NCI-H2196 (cell line): ENCODE measurements around the gene LSM2.

Source experiments
- DNase-seq: peaks from one replicate; lab custom pipeline; 2025; ENCODE audit not compliant: unreplicated experiment; lab: John Stamatoyannopoulos, UW

Gene LSM2

DNA sequence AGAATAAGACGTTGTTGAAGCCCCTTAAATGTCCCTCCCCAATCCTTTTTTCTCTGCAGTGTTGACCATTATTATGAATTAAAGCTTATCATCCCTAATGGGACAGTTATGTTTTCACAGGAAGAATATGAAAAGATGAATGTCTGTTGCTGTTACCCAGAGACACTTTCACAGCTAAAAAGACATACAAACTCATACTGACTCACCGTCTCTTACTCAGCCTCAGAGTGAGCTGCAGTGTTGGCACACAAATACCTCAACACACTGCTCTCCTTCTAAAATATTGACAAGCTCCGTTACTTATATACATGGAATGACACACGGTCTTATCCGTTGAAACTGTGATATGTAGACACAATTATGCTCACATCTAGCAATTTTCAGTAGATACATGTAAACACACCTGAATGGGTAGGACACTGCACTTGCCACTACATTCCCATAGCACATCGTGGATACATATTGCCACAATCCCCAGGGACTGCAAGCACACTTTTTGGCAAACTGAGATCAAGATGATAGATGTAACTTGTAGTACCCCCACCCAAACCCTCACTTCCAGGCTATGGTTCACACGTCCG lies 53.9 kb downstream of the LSM2 start:
- DNase-seq, result no peak

DNA sequence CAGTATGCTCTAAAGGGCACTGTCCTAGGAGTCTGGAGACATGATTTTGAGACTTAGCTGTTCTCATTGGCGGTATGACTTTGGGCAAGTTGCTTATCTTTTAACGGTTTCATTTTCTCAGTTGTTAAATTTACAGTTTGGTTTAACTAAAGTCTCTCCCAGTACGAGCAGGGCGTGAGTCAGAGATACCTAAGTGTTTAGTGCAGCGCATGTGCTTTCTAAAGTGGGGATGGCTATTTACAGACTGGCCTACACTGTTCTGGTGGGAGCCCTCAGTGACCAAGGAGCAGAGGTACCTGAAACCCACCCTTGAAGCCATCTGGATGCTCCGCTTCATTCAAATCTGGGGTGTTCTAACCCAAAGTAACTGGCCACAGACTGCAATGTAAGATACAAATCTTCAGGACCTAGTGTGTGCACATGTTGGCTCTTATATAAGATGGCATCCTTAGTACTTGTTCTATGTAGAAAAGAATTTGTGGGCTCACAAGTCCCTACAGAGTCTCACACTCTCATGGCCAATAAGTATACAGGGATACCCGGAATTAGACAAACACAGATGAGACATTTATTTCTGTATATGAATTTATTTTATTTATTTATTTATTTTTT lies 56.2 kb downstream of the LSM2 start:
- DNase-seq, result no peak

DNA sequence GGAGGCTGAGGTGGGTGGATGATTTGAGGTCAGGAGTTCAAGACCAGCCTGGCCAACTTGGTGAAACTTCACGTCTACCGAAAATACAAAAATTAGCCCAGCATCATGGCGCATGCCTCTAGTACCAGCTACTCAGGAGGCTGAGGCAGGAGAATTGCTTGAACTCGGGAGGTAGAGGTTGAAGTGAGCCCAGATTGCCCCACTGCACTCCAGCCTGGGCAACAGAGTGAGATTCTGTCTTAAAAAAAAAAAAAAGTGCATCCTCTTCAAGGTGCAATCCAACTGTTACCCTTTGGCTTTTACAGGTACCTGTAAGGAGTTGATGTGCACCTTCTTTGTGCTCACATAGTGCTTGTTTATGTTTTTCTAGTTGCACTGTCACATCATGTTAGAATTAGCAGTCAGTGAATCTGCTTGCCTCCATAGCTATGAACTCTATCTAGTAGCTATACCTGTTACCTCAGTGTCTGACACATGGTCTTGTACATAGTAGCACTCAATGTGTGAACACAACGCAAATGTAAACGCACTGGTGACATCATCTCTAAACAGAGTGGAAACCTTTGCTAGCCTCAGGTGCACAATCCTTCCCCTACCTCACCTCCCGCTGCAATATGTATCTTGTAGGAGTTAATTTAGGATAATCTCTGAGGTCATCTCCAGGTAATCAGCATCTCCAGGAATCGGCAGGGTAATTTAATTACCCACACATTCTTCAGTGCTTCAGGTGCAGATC lies 57.3 kb downstream of the LSM2 start:
- peak; percentile 16 for DNase-seq
